ENCODE data around the gene FAM193A.
"Not testable (repeated sequence)": the region's sequence is repeated elsewhere in the genome, so short reads cannot be mapped to it uniquely, and the experiment has no call there.

Gene FAM193A

GRCh38 chr4:2608291-2608690 is 71.8 kb downstream of the FAM193A start:
- DNase-seq (ENCODE audit: low read depth in 2 of 2) = no peak

- DNase-seq (ENCODE audit: low read depth in 2 of 2) = no peak
These were observed 79.4 kb downstream of the FAM193A start for GRCh38 chr4:2615821-2616220.

- no peak for DNase-seq (ENCODE audit: low read depth in 2 of 2)
These were observed 81.5 kb downstream of the FAM193A start for GRCh38 chr4:2617955-2618354.

GRCh38 chr4:2618729-2619128 is 82.3 kb downstream of the FAM193A start:
- DNase-seq (ENCODE audit: low read depth in 2 of 2) = not testable (repeated sequence)

GRCh38 chr4:2619459-2619858 is 83.0 kb downstream of the FAM193A start:
- no peak for DNase-seq (ENCODE audit: low read depth in 2 of 2)

- no peak for DNase-seq (ENCODE audit: low read depth in 2 of 2)
These were observed 85.0 kb downstream of the FAM193A start for GRCh38 chr4:2621419-2621818.

- DNase-seq (ENCODE audit: low read depth in 2 of 2) = no peak
These were observed 87.0 kb downstream of the FAM193A start for GRCh38 chr4:2623442-2623841.

- no peak for DNase-seq (ENCODE audit: low read depth in 2 of 2)
These were observed 88.5 kb downstream of the FAM193A start for GRCh38 chr4:2624782-2625530.

GRCh38 chr4:2626231-2626630 is 89.8 kb downstream of the FAM193A start:
- DNase-seq (ENCODE audit: low read depth in 2 of 2) = no peak

GRCh38 chr4:2630556-2631273 is 94.3 kb downstream of the FAM193A start:
- no peak for DNase-seq (ENCODE audit: low read depth in 2 of 2)

- DNase-seq (ENCODE audit: low read depth in 2 of 2) = no peak
These were observed 97.6 kb downstream of the FAM193A start for GRCh38 chr4:2634014-2634413.

GRCh38 chr4:2636331-2636730 is 99.9 kb downstream of the FAM193A start:
- DNase-seq (ENCODE audit: low read depth in 2 of 2) = no peak

GRCh38 chr4:2636994-2637393 is 100.5 kb downstream of the FAM193A start:
- DNase-seq (ENCODE audit: low read depth in 2 of 2) = not testable (repeated sequence)

GRCh38 chr4:2637956-2638552 is 101.6 kb downstream of the FAM193A start:
- DNase-seq (ENCODE audit: low read depth in 2 of 2) = no peak

GRCh38 chr4:2638730-2639129 is 102.3 kb downstream of the FAM193A start:
- DNase-seq (ENCODE audit: low read depth in 2 of 2) = no peak

GRCh38 chr4:2642968-2643367 is 106.5 kb downstream of the FAM193A start:
- DNase-seq (ENCODE audit: low read depth in 2 of 2) = no peak

- no peak for DNase-seq (ENCODE audit: low read depth in 2 of 2)
These were observed 107.1 kb downstream of the FAM193A start for GRCh38 chr4:2643555-2643954.

- DNase-seq (ENCODE audit: low read depth in 2 of 2) = no peak
These were observed 110.1 kb downstream of the FAM193A start for GRCh38 chr4:2646396-2647149.

GRCh38 chr4:2647403-2648158 is 111.1 kb downstream of the FAM193A start:
- no peak for DNase-seq (ENCODE audit: low read depth in 2 of 2)

GRCh38 chr4:2648159-2648814 is 111.8 kb downstream of the FAM193A start:
- no peak for DNase-seq (ENCODE audit: low read depth in 2 of 2)

GRCh38 chr4:2649604-2650114 is 113.2 kb downstream of the FAM193A start:
- no peak for DNase-seq (ENCODE audit: low read depth in 2 of 2)

All from stimulated activated CD8-positive, alpha-beta memory T cell treated with anti-CD3 and anti-CD28 coated beads, Interleukin-15, amount 100 ng/mL, for 4 hours (primary cell).